ENCODE measurements around the gene IL1RL2.

IL1RL2 gene

DNA sequence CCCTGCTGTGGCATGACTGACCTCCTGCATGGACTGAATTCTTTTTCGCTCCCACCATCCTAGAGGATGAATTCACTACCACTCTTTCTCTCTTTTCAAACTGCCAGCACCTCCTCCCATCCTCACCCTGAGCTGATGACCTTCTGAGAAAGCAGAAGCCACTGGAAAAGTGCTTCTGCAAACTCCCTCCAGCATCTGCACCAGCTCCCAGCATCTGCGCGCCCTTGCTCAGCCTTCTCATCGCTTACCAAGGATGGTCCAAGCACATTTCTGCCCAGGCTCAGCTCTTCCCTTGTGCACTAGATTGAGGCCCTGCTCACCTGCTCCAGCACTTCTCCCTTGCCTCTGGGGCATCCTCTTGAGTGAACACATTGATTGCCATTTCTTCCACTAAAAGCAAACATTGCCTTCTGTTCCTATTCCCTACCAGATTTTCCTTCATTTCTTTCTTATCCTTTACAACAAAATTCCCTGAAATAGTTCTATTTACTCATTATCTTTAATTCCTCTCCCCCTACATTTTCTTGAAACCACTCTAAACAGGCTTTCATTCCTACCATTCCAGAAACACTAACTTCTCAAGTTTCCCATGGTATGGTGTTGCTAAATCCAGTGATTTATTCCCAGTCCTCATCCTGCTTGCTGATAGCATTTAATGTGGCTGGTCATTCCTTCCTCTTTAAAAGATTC, 81.8 kb downstream of the IL1RL2 start:
- DNase-seq: no peak

DNA sequence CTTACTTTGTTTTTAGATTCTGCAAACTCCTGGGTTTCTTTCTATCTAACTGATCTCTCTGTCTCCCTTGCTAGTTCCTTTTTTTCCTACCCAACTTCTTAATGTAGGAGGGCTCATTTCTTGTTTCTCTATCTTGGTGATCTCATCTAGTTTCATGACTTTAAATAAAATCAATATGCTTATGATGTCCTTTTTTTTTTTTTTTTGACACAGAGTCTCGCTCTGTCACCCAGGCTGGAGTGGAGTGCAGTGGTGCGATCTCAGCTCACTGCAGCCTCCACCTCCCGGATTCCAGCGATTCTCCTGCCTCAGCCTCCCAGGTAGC, 82.3 kb downstream of the IL1RL2 start:
- no peak for DNase-seq

DNA sequence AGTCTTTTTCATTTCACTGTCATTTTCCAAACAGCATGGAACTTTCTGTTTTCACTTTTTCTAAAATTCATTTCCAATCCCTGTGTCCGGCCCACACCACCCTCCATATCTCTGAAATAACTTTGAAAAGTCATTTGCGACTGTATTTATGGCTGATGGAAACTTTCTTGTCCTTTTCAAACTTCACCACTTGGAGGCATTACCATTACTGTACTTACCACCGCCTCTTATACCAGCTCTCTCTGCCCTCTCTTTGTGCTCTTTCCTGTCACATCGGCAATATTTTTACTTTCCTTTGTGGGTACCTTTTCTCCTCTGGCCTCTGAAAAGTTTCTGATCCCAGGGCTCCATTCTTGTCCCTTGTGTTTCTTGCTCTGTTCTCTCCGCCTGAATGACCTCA, 85.0 kb downstream of the IL1RL2 start:
- peak; percentile 44 for DNase-seq

DNA sequence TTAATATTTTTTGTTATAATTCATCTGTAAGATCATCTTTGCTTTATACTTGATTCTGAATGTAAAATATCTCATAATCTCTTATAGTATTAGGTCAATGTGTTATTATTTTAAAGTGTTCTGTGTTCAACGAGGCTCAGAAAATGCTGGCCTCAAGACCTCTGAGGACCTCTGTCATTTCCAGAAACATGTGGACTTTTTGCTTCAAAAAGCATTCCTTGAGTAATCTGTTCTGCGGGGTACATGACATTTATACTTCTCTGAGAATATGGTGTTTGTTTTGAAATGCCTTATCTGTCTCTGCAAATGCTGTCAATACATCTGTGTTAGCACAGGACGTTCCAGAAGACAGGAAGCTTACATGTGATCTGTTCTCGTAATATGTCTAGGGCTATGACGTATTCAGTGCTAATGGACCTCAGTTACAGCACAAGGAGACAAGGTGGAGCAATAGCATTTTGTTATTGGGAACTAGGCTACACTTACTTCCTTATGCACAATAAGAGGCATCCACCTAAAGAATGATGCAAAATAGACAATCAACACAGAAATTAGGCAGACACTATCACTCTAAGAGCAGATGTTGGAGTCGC, 86.9 kb downstream of the IL1RL2 start:
- DNase-seq: no peak

DNA sequence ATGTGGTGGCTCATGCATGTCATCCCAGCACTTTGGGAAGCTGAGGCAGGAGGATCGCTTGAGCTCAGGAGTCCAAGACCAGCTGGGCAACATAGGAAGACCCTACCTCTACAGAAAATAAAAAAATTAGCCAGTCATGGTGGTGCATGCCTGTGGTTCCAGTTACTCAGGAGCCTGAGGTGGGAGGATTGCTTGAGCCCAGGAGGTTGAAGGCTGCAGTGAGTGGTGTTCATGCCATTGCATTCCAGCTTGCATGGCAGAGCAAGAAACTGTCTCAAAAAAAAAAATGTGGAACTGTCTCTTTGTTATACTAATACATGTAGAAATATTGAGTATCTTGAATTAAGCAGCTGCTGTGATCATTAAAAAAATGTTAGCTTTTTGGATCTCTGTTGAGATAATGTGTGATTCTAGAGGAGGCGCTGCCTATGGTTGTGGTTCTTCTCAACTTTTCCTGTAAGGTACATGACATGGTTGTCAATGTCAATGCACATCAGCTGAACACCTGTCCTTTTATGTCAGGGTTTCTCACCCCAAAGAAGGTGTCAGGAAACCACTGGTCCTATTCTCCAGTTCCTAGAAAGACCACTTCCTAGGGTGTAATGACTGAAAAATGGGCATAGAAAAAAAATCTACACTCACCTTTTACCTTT, 89.9 kb downstream of the IL1RL2 start:
- DNase-seq: peak; percentile 48

DNA sequence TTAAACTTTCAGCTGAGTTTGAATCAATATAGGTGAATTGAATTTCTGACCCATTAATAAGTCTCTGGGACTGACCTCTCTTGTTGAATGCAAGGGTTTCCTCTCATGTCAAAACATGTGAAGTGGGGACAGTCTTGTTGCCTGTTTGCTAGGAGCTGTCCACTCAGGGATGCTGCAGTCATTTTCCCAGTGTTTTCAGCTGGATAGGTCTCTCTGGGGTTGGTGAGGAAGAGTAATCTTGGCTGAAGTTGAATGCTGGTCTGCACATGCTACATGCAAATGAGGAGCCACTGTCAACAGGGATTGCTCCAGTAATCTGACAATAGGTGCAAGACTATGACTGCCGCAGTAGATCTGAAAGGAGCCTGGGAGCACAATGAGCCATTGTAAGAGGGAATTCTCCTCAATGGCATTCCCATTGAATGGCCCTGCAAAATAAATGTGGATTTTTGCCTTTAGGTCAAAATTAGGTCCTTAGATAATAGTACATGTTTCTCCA, 90.4 kb downstream of the IL1RL2 start:
- DNase-seq: no peak

GRCh38 chr2:102278720-102279390, 92.0 kb downstream of the IL1RL2 start:
- no peak for DNase-seq

DNA sequence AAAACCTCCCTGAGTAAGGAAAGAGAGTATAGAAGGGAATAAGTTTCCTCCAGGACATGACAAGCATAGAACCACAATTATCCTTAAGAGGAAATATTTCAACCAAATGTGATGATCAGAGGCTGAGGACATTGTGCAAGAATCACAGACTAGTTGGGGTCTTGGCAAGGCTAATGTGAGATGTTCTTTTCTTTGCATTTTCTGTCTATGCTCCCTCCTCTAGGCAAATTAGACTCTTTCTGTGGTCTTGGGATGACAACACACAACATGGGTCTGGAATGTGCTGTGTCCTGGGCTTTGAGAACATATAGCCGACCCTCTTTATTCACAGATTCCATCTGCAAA, 92.5 kb downstream of the IL1RL2 start:
- no peak for DNase-seq

DNA sequence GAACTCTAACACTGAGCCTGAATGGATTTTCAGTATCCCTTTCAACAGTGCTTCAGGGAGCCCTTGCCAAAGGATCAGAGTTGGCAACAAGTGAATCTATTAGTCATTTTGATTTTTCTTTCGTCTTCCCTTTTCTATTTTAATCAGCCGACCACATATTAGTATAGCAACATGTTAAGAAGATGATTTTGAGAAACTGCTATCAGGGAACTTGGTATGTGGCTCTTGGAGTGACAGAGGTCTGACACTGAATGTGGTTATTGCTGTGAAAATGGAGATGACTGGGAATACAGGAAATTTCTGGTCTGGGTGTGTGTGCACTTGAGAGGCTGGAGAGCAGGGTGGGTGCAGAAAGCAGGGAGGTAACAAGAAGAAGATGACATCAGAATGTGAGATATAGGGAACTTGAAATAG, 95.9 kb downstream of the IL1RL2 start:
- peak; percentile 61 for DNase-seq

- DNase-seq: no peak
Observed at GRCh38 chr2:102283996-102284395, 97.2 kb downstream of the IL1RL2 start.

DNA sequence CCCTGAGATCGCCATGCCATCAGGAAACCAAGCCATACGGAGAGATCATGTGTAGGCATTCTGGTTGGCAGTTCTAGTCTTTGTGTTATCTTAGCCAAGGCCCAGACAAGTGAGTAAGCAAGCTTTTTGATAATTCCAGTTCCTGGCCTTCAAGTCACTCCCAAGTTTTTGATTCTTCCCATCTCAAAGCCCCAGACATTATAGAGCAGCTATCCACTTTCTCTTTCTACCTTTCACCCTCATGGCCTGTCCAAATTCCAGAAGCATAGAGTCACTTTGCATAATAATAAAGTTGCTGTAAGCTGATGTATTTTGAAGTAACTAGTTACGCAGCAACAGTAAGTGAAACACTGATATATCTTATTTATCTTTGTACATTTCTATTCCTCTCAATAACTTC, 97.8 kb downstream of the IL1RL2 start:
- DNase-seq: no peak

DNA sequence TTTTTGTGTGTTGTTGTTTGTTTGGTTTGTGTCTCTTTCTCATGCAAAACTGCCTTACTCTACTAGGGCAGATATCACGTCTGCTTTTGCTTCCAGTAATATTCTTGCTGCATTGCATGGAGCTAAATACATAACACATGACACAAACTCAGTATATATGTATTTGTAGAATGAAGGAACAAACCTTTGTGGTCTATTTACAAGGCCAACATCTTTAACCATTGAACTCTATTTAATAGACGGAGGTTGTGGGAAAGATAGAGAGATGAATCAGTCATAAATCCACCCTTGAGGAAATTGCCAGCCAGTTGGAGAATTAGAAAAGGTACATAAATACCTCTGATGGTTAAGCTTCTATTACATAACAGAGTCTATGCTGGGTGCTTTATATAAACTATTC, 98.5 kb downstream of the IL1RL2 start:
- DNase-seq: no peak

DNA sequence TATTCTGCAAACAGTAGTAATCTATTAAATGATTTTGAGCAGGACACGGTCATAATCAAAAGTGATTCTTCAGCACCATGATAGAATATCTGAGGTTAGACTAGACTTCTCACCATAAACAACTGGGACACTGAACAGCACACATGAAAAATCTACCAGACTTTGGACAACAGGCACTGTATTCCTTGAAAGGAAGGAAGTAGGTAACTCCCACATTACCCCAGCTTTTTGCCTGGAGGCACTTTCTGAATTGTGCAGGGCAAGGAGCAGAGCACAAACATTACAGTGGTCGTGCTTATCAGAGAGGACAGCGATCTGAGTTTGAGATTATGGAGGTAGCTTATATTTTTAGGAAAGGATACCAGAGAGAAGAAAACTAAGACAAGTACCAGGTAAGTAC, 99.2 kb downstream of the IL1RL2 start:
- DNase-seq: no peak

DNA sequence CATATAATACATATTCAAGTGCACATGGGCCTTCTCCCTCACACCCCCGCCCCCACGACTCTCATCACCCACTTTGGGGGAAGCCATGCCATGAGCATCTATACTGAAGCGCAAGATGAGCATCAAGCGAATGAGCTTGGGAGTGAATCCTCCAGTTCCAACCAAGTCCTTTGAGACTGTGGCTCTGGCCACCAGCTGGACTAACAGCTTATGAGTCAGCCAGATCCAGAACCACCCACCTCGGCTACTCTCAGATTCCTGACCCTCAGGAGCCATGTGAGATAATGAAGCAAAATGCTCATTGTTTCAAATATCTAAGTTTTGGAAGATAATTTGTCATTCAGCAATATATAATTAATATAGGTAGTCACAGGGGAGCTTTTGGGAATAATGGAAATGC, 102.3 kb downstream of the IL1RL2 start:
- no peak for DNase-seq
